Measurements from ENCODE around the gene GUCY1A2.

DNA sequence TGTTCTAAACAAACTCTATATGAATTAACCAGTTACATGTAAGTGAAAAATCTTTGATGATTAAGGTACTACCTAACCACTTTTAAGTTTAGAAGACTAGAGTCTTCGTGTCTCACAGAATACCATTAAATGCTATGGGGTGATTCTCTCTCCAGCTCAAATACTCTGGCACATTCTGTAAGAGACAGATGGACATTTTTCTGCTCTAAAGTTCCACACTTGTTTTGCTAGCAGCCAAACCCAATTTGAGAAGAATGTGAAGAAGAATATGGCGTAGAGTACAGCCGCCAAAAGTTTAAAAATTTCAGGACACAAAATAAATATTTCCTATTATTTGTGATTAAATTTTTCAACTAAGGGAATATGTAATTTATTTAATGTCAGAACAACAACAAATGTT, 339.1 kb downstream of the GUCY1A2 start:
- TF ChIP-seq POLR2AphosphoS5 (IDR thresholded peaks at IDR 0.05; ENCODE audit: low read depth, low read length): no peak
- no peak for TF ChIP-seq POLR2A (IDR thresholded peaks at IDR 0.05; ENCODE audit: low read depth, low read length)
